ENCODE results near the gene CMTM7.
A peak's percentile ranks its signal among the peaks of the same experiment; 100 is the strongest.

CMTM7 gene

DNA sequence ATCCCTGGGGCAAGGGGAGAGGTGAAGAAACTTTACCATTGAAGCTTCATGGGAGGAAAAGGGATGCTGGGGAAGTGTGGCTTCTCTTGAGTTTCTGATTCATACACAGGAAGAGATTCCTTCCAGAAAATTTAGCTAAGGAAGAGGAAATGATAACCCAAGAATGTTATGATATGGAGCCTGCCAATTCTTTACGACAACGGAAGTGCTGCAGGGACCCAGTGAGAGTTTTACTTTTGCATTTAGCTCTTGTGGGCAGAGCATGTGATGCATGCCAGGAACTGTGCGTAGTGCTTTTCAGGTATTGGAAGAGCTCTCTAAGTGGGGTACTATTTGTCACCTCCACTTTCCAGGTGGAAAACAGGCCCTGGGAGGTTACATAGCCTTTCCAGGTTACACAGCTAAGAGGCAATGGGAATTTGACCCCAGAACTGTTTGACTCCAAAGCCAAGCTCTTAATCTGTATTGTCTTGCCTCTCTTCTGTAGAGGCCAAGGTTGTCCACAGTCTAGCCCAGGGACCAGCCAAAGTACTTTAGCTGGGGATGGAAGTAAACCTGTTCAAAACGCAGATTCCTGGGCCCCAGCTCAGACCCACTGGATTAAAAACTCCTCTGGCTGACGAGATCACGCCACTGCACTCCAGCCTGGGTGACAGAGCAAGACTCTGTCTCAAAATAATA lies 23.0 kb downstream of the CMTM7 start:
- no peak for DNase-seq

- no peak for DNase-seq
Measured at GRCh38 chr3:32419742-32420125, 28.1 kb downstream of the CMTM7 start.

DNA sequence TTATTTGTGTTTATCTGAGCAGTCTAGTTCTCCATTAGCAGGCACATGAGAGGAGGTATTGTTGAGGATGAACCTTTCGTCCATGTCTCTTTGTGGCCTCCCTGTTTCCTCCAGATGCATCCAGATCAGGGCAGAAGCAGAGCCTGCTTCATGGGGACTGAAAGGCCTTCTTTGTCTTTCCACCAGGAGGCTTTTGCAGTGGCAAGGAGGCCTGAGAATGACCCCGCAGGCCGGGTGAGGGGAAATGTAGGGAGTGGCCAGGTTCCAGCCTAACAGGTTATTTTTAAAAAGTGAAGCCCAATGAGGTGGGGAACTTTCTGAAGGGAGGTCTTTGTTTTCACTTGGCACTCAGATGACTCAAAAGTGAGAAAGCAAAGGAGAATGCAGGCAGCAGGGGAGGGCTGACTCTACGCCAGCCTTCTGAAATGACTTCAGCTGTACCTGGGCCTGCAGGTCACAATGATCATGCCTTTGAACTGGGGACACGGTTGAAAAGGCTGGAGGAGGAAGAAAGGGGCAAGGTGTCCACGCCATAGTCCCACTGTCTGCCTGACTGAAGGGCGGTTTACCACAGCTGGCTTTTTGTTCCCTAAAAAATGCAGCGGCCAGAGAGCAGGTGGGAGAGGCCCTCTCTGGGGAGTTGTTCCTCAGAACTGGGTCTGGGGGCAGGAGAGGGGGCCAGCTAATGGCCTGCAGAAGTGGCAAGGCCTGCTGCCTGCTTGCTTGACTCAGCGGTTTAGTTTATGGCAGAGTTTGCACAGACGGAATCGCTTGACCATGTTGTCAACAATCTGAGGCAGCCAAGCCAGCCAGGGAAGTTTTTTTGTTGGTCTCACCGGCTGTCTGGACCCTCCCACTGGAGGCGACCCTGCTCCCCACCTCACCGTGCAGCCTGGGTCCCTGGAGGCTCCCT lies 28.7 kb downstream of the CMTM7 start:
- DNase-seq = no peak

DNA sequence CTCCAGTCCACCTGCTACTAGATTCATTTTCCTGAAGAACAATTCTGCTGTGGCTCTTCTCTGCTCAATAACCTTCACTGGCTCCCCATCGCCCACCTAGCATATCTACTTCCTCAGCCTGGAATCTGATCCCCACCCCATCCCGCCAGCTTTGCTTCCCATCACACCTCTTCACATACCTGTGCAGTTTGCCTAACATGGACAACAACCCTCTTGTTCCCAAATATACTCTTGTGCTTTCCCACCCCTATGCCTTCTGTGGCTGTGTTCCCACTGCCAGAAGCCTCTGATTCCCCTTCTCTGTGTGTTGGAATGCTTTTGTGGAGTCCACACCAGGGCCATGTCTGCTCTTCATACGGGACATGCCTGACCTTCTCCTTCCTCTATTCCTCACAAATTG lies 29.5 kb downstream of the CMTM7 start:
- DNase-seq = no peak

GRCh38 chr3:32421991-32422859 lies 30.6 kb downstream of the CMTM7 start:
- peak; percentile 73 for DNase-seq

- no peak for DNase-seq
Measured at GRCh38 chr3:32422943-32423342, 31.3 kb downstream of the CMTM7 start.

- DNase-seq = no peak
Measured at GRCh38 chr3:32423534-32423933, 31.9 kb downstream of the CMTM7 start.

DNA sequence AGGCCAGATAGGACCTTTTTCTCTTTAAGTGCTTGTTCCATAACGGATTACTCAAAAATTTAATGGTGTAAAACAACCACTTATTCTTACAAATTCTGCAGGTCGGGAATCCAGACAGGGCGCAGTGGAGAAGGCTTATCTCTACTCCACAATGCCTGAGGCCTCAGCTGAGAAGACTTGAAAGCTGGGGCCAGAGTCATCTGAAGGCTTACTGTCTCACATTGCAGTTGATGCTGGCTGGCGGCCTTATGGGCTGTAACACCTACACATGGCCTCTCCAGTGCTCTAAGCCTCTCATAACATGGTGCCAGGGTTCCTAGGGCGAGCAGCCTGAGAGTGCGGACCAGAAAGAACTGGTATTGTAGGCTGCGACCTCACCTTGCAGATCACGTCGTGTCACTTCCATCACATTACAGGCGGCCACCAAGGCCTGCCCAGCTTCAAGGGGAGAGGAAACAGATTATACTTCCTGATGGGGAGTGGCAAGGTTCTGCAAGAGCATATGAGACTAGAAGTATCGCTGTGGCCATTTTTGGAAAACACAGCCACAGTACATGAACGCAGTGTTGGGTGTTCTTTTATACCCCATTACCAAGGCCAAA lies 32.4 kb downstream of the CMTM7 start:
- DNase-seq = no peak

DNA sequence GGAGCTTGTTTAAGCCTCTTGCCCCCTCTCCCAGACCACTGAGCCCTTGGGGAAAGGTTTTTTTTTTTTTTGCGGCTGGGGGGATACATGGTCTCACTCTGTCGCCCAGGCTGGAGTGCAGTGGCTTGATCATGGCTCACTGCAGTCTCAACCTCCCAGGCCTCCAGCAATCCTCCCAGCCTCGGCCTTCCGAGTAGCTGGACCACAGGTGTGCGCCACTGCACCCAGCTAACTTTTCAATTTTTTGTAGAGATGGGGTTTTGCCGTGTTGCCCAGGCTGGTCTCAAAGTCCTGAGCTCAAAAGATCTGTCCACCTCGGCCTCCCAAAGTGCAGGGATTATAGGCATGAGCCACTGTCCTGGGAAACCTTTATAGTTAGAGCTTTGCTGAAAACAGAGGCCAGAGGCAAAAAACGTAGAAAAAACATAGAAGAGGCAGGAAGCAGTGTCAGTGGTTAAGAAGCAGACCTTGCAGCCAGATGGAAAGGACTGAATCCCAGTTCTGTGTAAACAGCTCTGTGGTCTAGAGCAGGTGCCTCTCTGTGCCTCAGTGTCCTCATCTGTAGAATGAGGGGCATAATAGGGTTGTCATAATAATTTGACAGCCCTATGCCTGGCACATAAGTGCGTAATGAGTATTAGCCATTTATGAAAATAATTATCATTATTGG lies 33.1 kb downstream of the CMTM7 start:
- no peak for DNase-seq

DNA sequence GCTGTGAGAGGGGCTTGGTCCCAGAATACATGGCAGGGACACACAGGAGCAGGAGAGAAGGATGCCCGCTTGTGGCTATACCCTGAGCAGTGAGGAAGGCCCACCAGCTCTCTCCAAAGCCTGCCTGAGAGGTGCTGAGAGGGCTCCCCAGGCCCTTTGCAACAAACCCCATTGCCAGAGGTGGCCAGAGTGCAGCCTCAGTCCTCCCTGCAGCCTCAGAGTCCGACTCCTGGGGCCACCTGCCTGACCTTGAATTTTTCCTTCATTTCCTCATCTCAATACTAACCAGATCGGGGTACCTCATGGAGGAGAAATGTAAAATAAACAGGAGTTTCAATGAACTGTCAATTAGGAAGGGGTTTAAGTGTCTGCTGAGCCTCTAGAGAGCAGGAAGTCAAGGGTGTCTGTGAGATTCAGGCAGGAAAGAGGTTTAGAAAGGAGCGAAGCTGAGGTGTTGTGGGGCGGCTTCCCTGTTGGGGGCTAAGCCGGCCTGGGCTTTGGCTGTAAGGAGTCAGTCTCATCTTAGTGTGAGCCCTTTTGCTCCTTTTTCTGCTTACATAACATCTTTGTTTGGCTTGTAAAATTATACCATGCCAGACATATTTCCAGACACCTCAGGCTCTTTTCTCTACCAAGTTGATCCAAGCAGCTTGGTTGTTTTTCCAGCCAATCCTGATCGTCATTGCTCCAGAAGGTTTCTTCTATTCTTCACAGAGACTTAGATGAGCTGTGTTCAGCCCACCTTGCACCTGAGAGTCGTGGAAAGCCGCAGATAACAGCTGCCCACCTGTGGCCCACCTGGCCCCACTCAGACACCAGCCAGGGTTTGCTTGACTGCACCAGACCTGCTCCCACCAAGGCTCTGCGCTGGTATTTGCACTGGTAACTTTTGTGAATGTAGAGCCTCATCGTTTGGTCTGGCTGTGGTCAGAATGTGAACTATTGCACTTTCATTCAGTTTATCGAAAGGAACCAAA lies 36.7 kb downstream of the CMTM7 start:
- DNase-seq = no peak

GRCh38 chr3:32430900-32431299 lies 39.2 kb downstream of the CMTM7 start:
- DNase-seq = no peak

DNA sequence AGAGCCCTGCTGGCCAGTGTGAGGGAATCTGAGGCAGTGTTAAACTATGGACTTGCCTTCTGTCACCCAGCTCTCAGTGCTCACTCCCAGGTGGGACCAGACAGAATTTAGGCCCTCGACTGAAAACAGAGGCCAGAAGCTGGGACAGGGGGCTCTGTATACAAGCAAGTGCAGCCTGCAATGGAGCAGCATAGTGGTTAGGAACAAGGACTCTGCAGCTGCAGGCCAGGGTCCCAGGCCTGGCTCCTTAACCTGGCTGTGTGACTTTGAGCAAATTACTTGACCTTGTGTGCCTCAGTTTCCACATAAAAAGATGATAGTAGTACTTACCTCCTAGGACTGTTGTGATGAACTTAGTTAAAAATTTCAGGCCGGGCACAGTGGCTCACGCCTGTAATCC lies 39.8 kb downstream of the CMTM7 start:
- peak; percentile 28 for DNase-seq

- DNase-seq = no peak
Measured at GRCh38 chr3:32432045-32432710, 40.5 kb downstream of the CMTM7 start.

DNA sequence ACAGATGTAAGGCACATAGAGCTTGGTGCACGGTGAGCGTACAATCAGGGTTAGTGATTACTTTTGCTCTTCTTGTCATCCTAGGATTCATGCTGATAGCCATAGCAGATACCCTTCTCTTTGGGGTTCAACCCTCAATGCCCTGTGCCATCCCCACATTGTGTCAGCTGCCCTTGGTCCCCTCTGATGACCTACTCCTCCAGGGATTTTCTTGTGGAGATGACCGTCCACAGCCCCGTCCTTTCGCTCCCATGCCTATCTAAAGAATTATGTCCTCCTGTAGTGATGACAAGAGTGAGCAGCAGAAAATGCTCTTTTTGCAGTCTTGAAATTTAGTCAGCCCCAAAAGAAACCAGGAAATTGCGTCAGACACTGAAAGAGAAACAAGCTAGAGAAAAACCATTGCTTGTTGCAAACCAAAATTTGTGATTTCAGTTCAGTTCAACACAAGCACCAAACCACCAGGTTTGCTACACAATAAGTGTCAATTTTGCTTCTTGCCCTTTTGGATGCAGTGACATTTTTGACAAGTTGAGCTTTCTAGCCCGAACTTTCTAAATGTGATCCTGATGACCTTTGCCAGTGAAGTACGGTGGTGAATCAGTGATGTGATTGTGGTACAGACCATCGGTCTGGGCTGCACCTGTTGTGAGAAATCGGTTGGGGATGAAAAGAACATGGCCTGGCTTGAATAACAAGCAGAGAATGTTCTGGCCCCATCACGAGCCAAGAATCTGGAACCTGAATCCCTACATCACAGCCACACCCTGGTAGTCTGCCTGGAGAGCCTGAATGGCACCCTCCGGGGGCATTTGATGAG lies 41.3 kb downstream of the CMTM7 start:
- peak; percentile 22 for DNase-seq

- DNase-seq = no peak
Measured at GRCh38 chr3:32434206-32434605, 42.6 kb downstream of the CMTM7 start.

DNA sequence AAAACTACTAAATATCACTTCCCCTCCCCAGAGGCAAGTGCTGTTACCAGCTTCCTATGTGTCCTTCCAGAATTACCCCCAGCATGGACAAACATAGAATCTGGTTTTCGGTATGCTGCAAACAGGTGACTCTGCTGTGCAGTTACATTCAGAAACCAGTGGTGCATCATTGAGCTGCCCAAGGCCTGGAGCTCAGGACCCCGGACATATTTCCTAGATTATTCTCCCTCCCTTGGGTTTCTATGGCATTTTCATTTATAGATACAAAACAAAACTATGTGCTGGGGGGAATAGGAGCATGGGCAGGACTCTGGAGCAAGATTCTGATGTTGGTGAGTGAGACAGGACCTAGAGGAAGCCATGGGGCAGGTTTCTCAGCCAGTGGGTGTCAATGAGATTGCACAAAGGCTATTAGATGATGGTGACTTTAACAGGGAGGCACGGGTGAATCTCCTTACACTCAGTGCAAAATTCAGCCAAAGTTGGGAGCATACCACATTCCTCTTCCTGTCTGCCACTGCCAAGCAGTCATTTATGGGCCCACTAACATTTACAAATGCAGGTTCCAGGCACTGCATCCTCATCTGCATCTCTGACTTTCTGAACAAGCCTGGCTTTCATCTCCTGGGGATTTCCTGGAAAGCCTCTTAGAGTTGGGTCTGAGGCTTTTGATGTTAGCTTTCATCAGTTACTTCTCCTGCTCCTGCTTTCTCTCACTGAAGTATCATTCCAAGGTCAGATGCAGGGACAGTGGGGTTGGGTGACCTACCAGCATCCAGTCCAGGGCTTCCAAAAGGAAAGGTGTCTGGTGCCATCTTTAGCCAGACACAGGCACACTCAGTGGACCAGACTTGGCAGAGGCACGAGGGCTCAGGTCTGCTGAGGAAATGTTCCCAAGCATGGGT lies 44.5 kb downstream of the CMTM7 start:
- peak; percentile 15 for DNase-seq

- DNase-seq = no peak
Measured at GRCh38 chr3:32436816-32437189, 45.1 kb downstream of the CMTM7 start.

DNA sequence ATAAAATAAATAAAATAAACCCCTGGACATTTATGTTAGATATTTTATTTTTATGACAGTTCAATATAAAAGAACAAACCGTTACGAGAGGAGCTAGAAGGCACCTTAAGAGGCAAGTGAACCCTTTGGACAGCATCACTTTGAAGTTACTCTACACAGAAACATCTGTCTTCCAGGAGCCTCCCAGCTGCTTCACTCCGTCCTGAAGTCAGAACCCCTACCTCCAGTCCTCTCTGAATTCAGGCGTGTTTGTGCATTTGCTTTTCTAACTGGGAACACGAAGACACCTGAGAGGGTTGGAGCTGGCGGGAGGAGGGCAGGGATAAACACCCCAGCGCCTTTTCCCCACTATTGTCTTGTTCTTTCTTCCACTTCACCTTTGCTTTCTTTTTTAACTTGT lies 46.2 kb downstream of the CMTM7 start:
- DNase-seq = peak; percentile 25

Data from right forelimb (tissue), 1 donor.